NCI-H128 (cell line): ENCODE measurements around the gene FMNL2.

Experiments
- DNase-seq: peaks from one replicate; lab custom pipeline; 2025; ENCODE audit not compliant: unreplicated experiment; lab: John Stamatoyannopoulos, UW

FMNL2 gene

DNA sequence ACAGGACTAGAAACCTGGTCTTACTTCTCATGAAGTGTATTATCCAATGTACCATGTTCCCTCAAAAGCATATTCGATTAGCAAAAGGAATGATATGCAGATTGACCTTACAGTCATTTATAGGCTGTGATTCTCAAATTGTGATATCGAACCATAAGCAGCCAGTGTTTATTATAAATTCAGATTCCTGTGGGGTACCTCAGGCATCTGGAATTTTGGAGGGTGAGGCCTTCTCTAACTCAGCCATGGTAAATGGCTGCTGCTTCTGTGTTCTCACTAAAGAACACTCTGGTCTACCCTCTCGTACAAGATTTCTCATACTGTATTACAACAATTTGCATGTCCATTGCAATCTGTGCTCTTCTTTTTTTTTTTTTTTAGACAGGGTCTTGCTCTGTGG is 297.8 kb downstream of the FMNL2 start:
- no peak for DNase-seq

GRCh38 chr2:152635635-152636298 is 300.8 kb downstream of the FMNL2 start:
- DNase-seq = no peak

DNA sequence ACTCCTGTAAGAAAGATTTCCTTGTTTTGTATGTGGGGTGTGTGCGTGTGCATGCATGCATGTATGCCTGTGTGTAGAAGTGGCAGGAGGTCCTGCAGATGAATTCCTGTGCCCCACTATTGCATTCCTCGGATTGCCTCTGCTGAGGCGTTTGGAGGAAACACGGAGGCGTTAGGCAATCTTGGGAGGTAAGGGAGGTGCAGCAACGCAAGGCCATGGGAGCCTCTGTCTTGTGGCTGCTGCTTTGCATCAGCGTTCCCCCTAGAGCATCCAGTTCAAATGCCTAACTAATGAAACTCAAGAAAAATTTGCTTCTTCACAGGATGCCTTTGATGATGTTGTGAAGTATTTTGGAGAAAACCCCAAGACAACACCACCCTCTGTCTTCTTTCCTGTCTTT is 302.3 kb downstream of the FMNL2 start:
- DNase-seq = no peak

GRCh38 chr2:152638056-152638455 is 303.1 kb downstream of the FMNL2 start:
- no peak for DNase-seq

GRCh38 chr2:152638590-152638989 is 303.6 kb downstream of the FMNL2 start:
- DNase-seq = no peak

GRCh38 chr2:152644189-152644873 is 309.4 kb downstream of the FMNL2 start:
- DNase-seq = no peak

DNA sequence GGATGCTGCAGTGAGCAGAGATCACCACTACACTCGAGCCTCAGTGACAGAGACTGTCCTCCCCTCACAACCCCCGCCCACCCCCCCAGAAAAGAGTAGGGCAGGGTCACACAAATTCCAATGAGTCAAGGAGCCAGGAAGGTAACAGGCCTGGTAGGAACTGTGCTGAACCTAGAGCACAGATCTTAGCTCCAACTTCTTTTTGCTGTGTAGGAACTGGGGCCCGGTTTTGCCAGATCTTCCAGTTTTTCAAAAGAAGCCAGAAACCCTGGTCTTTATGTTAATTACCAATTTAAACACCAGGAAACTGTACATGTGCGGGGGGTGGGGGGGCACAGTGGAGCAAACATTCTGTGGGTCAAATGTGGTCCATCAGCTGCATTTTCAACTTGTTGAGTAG is 311.3 kb downstream of the FMNL2 start:
- no peak for DNase-seq

- DNase-seq = no peak
These were observed 311.8 kb downstream of the FMNL2 start for GRCh38 chr2:152646775-152647174.

- DNase-seq = peak; percentile 32
These were observed 312.6 kb downstream of the FMNL2 start for GRCh38 chr2:152647552-152647951.

- DNase-seq = no peak
These were observed 313.4 kb downstream of the FMNL2 start for GRCh38 chr2:152648336-152648735.

DNA sequence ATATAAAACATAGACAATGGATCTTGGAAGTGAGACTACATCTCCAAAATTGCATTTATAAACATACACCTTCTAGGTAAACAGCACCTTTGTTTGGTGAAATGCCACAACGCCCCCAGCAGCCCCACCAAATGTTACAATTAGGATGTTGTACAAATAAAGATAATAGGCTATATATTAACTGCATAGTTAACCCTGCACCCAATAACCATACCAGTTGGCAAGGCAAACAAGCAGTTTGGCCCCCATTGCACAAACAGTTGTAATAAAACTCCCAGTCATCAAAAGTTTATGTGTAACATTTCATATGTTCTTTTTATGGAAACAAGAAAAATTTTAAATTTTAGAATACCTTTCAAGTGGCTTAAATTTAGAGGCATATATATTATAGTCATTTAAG is 315.0 kb downstream of the FMNL2 start:
- DNase-seq = no peak

DNA sequence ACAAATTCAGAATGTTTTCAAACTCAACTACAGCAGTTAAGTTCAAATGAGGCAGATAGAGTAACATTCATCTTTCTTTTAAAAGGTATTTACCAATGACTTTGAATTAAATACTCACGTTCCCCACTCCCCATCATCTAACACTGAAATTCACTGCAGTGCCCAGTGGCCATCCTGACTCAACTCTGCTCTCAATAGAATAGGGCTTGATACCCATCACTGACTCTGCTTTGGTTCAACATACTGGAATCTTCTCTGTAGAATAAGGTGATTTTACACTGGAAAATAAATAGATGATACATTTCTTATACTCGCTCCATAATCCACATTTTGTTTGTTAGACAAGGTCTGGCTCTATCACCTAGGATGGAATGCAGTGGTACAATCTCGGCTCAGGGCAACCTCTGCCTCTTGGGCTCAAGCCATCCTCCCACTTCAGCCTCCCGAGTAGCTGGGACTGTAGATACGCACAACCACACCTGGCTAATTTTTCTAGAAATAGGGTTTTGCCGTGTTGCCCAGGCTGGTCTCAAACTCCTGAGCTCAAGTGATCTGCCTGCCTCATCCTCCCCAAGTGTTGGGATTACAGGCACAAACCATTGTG is 315.9 kb downstream of the FMNL2 start:
- no peak for DNase-seq

GRCh38 chr2:152651834-152652233 is 316.9 kb downstream of the FMNL2 start:
- no peak for DNase-seq

GRCh38 chr2:152655880-152656279 is 320.9 kb downstream of the FMNL2 start:
- no peak for DNase-seq

DNA sequence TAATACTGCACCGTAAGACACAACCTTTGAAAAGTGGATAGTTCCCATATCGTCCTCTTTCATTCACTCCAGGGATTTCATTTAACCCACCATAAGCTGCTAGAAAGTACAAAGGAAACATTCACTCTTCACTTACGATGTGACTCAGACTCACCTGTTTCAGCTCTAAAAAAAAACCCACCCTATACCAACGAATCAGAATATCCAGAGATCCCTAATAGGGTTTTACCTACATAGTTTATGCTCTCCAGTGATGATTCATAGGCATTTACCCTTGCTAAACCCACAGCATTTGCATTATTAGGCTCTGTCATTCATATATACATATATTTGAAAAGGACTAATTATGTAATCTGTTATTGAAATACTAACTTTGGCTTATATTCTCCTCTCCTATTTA is 322.1 kb downstream of the FMNL2 start:
- no peak for DNase-seq

- DNase-seq = no peak
These were observed 323.2 kb downstream of the FMNL2 start for GRCh38 chr2:152658221-152658620.

DNA sequence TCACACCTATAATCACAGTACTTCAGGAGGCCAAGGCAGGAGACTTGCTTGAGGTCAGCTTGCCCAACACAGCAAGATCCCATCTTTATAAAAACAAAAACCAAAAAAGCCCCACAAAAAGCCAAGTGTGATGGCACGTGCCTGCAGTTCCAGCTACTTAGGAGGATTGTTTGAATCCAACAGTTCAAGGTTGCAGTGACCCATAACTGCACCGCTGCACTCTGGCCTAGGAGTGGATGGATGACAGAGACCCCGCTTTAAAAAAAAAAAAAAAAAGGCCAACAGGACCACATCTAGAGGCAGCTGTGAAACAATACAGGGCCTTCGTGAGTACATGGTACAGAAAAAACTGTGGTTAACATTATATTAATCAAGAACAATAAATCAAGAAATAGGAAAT is 326.1 kb downstream of the FMNL2 start:
- no peak for DNase-seq

DNA sequence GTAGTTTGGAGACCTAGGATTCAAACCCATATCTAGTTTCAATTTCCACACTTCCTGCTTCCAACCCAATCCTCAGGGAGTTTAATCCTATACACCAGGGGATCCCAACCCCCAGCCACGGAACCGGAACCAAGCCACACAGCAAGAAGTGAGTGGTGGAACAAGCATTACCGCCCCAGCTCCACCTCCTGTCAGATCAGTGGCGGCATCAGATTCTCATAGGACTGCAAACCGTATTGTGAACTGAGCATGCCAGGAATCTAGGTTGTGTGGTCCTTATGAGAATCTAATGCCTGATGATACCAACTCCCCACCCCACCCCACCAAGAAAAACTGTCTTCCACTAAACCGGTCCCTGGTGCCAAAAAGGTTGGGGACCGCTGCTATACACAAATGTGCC is 329.8 kb downstream of the FMNL2 start:
- DNase-seq = no peak

DNA sequence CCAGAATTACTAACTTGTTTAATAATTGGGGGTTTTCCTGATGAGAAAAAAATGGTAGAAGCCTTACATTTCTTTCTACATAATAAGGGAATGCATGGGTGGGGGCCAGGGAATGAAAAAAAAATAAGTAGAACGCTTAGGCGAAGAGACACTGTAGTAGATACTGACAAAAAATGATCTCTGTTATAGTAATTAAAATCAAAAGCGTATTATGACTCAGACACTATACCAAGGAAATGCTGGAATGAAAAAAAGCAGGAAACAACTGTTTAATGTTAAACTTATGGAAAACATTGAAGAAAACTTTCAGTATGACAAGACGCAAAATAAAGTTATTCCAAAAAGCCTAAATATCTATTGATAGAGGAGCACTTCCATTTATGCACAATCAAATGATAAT is 339.4 kb downstream of the FMNL2 start:
- DNase-seq = no peak

DNA sequence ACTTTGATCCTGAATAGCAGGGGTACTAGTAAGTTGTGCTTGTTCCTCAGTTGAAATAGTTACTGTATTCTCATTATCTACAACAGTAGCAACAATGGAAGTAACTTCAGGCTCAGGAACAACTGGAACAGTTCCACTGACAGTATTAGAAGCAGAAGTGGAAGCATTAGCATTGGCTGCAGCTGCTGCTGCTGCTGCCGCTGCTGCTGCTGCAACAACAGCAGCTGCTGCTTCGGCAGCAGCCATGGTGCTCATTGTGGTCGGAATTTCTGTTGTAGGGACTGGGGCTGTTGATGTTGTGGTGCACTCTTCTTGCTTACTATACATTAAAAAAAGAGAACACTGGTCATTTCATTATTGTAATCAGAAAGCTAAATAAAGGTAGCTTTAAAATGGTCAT is 341.5 kb downstream of the FMNL2 start:
- DNase-seq = no peak

GRCh38 chr2:152678808-152679207 is 343.8 kb downstream of the FMNL2 start:
- DNase-seq = no peak

GRCh38 chr2:152682663-152683062 is 347.7 kb downstream of the FMNL2 start:
- no peak for DNase-seq

GRCh38 chr2:152683400-152683799 is 348.4 kb downstream of the FMNL2 start:
- DNase-seq = no peak
